SK-N-SH (cell line): Measurements from ENCODE around the gene ABCC10. TPM values are rescaled to one million over a fixed set of nuclear protein-coding genes. Genes with fewer than 3 reads are reported as not detected.

Experiments used
- CTCF ChIA-PET: fragments of 300-600, 350-600 bp; formaldehyde crosslinking; extraction: SDS; loops from one replicate; lab custom pipeline; 2021; lab: Yijun Ruan, JAX
- POLR2A ChIA-PET: fragments of 350-600 bp; sonication (Branson Sonifier 250); formaldehyde crosslinking; extraction: SDS; loops from one replicate; lab custom pipeline; 2020; ENCODE audit warnings: antibody characterized with exemption, inconsistent platforms; lab: Yijun Ruan, JAX
- DNase-seq: peaks from one replicate; pipeline ENCODE4 v3.0.0; 2012
- H2AFZ ChIP-seq: fragments of 200-600 bp; sonication (generic); 2 replicates; pipeline ENCODE4 v1.8.1; 2016; ENCODE audit warnings: antibody characterized with exemption, mild to moderate bottlenecking, low read depth
- H3F3A ChIP-seq: fragments of 200-600 bp; sonication (generic); replicated peaks from 2 replicates; pipeline ENCODE3; 2016; ENCODE audit warnings: antibody characterized with exemption, mild to moderate bottlenecking; ENCODE audit not compliant: insufficient read depth
- H3K27ac ChIP-seq, 2 experiments: fragments of 200-500 bp in 1 of 2; fragments of 200-600 bp in 1 of 2; sonication (Bioruptor generic) in 1 of 2; sonication (generic), shearing (Covaris generic) in 1 of 2; 2 replicates each; pipeline versions ENCODE4 v1.5.1 to v1.6.1; 2014 to 2016; ENCODE audit warnings: low read depth in 2 of 2, inconsistent platforms in 1 of 2, low read length in 1 of 2, mild to moderate bottlenecking in 1 of 2, mixed read lengths in 1 of 2
- H3K27me3 ChIP-seq: fragments of 200-600 bp; sonication (generic), shearing (Covaris generic); 2 replicates; pipeline ENCODE4 v1.6.1; 2016; ENCODE audit warnings: mixed run types; ENCODE audit not compliant: insufficient read depth
- H3K36me3 ChIP-seq, 2 experiments: fragments of 200-500 bp in 1 of 2; fragments of 200-600 bp in 1 of 2; sonication (Bioruptor generic) in 1 of 2; sonication (generic) in 1 of 2; replicated peaks in 1 of 2; 2 replicates each; pipeline versions ENCODE3 to v1.5.1; 2014 to 2016; ENCODE audit warnings: low read length in 1 of 2, mild to moderate bottlenecking in 1 of 2; ENCODE audit not compliant: insufficient read depth in 2 of 2, control insufficient read depth in 1 of 2
- H3K4me1 ChIP-seq, 2 experiments: fragments of 200-500 bp in 1 of 2; fragments of 200-600 bp in 1 of 2; sonication (Bioruptor generic) in 1 of 2; sonication (generic), shearing (Covaris generic) in 1 of 2; 2 replicates each; pipeline versions ENCODE4 v1.5.1 to v1.6.1; 2014 to 2016; ENCODE audit warnings: low read depth in 1 of 2, low read length in 1 of 2, mixed run types in 1 of 2; ENCODE audit not compliant: insufficient read depth in 2 of 2, control insufficient read depth in 1 of 2
- H3K4me2 ChIP-seq: fragments of 200-600 bp; sonication (generic), shearing (Covaris generic); 2 replicates; pipeline ENCODE4 v1.6.1; 2017; ENCODE audit warnings: mixed run types
- H3K4me3 ChIP-seq, 2 experiments: fragments of 200-500 bp in 1 of 2; fragments of 200-600 bp in 1 of 2; sonication (Bioruptor generic) in 1 of 2; sonication (generic), shearing (Covaris generic) in 1 of 2; 2 replicates each; pipeline versions ENCODE4 v1.5.1 to v1.8.1; 2014 to 2016; ENCODE audit warnings: low read depth in 2 of 2, inconsistent platforms in 1 of 2, low read length in 1 of 2, mild to moderate bottlenecking in 1 of 2, mixed read lengths in 1 of 2, moderate library complexity in 1 of 2
- H3K79me2 ChIP-seq: fragments of 200-600 bp; sonication (generic); 2 replicates; pipeline ENCODE4 v1.8.1; 2017; ENCODE audit warnings: mild to moderate bottlenecking; ENCODE audit not compliant: insufficient read depth
- H3K9ac ChIP-seq: fragments of 200-600 bp; sonication (generic); 2 replicates; pipeline ENCODE4 v1.6.1; 2017; ENCODE audit warnings: mixed run types
- H3K9me2 ChIP-seq: fragments of 200-600 bp; sonication (generic); 2 replicates; pipeline ENCODE4 v1.6.1; 2017; ENCODE audit warnings: mixed run types
- H3K9me3 ChIP-seq: fragments of 200-600 bp; sonication (generic); 2 replicates; pipeline ENCODE4 v1.6.1; 2017; ENCODE audit warnings: mixed run types, mild to moderate bottlenecking, moderate library complexity
- H4K20me1 ChIP-seq: fragments of 200-600 bp; sonication (generic); 2 replicates; pipeline ENCODE4 v1.6.1; 2017; ENCODE audit warnings: mild to moderate bottlenecking, mixed run types; ENCODE audit not compliant: insufficient read depth
- FOXJ3 ChIP-seq: sonication (generic); formaldehyde crosslinking; IDR thresholded peaks from 2 replicates; pipeline ENCODE4 v1.5.1; 2020; ENCODE audit warnings: mild to moderate bottlenecking, missing genetic modification reagents
- IRF3 ChIP-seq: fragments of 150-350 bp; IDR thresholded peaks from 2 replicates; pipeline ENCODE4 v1.6.1; 2016; ENCODE audit warnings: mild to moderate bottlenecking, low read depth, low read length
- MAX ChIP-seq: IDR thresholded peaks from 2 replicates; pipeline ENCODE4 v1.4.0; 2012; ENCODE audit warnings: low read depth
- NFIC ChIP-seq: IDR thresholded peaks from 2 replicates; pipeline ENCODE4 v1.4.0; 2012; ENCODE audit warnings: borderline replicate concordance
- POLR2AphosphoS5 ChIP-seq: IDR thresholded peaks from 2 replicates; pipeline ENCODE4 v1.6.1; 2012; ENCODE audit warnings: low read depth, low read length
- REST ChIP-seq: IDR thresholded peaks from 2 replicates; pipeline ENCODE4 v1.6.1; 2012; ENCODE audit warnings: mild to moderate bottlenecking, low read depth, low read length, moderate library complexity
- SMC3 ChIP-seq: IDR thresholded peaks from 2 replicates; pipeline ENCODE4 v1.6.1; 2012; ENCODE audit warnings: low read depth, low read length, improper control_type of control experiment
- TAF1 ChIP-seq: IDR thresholded peaks from 2 replicates; pipeline ENCODE4 v1.6.1; 2012; ENCODE audit warnings: low read depth, mild to moderate bottlenecking, low read length, moderate library complexity, borderline replicate concordance
- USF1 ChIP-seq: IDR thresholded peaks from 2 replicates; pipeline ENCODE4 v1.4.0; 2012; ENCODE audit warnings: low read depth, borderline replicate concordance
- USF2 ChIP-seq: fragments of 150-350 bp; IDR thresholded peaks from 2 replicates; pipeline ENCODE4 v1.6.1; 2017; ENCODE audit warnings: antibody characterized with exemption, low read length, low read depth, borderline replicate concordance
- WGBS: methylation state at CpG from one replicate; pipeline ENCODE4 v1.1.6; 2017; ENCODE audit warnings: low lambda C conversion rate; 5-methylcytosine and 5-hydroxymethylcytosine counted together
- polyA plus RNA-seq, 3 experiments: library from polyadenylated mRNA; depleted of rRNA; stranded (reverse); fragments of >200 nt; gene quantifications; 2 replicates each; pipeline ENCODE4 v1.2.3, GENCODE V29; 2012

Gene ABCC10
- polyA plus RNA-seq, 1 of the 3 experiments (the other 2 are of a cell fraction), result 28.3 TPM

GRCh38 chr6:43451939-43452338, 24.6 kb downstream of the ABCC10 start (continued):
- TF ChIP-seq IRF3, result no peak
- no peak for TF ChIP-seq USF2
- TF ChIP-seq FOXJ3, result no peak
- no peak for TF ChIP-seq USF1
- TF ChIP-seq MAX, result no peak

- H3K9ac ChIP-seq, result no peak overlapping the region
- TF ChIP-seq USF2 (no peak), SMC3 (no peak), TAF1 (no peak), REST (no peak), NFIC (no peak), POLR2AphosphoS5 (no peak)
- TF ChIP-seq, all 33 proteins: peak for 0
- Histone ChIP-seq H3K27me3 (peaks cover 7% of the 10 kb centered on the region; the same call in 1 of the 2 replicates), H3K27ac (no peak overlapping the region), H3K4me3 (no peak overlapping the region), H3K36me3 (peaks cover 3 to 24% of the 10 kb centered on the region in 2 experiments), H3K9me3 (no peaks in the 10 kb centered on the region), H4K20me1 (no peaks in the 10 kb centered on the region), H3F3A (peaks cover 11% of the 10 kb centered on the region), H3K9me2 (no peaks in the 10 kb centered on the region), H3K4me2 (no peak overlapping the region), H3K79me2 (no peaks in the 10 kb centered on the region), H3K4me1 (peaks cover 0 to 8% of the 10 kb centered on the region in 2 experiments; a peak in 1 of 4 replicates), H2AFZ (no peak overlapping the region)
- ChIA-PET CTCF (interaction anchor here (0.9 to 14.6 kb wide), 6 partner anchors 17 to 63 kb away, joined by 3 to 382 read pairs (median 4); partner anchors contain the start of gene LRRC73), POLR2A (interaction anchor here (0.8 kb wide), 1 partner anchor 12 kb away, joined by 3 read pairs; no protein-coding TSS in a partner anchor)
- WGBS, result 100% methylated on average over 2 of the region's 4 CpGs
- no peak for DNase-seq
These were observed 25.6 kb downstream of the ABCC10 start for GRCh38 chr6:43452896-43453295.
